Mononuclear cell (primary cell): ENCODE results near the gene CHAD. TPM values are rescaled to one million over a fixed set of nuclear protein-coding genes. Genes with fewer than 3 reads are reported as not detected.
"Not testable (repeated sequence)": the region's sequence is repeated elsewhere in the genome, so short reads cannot be mapped to it uniquely, and the experiment has no call there.

Experiments
- H3K27me3 ChIP-seq: 2 replicates; pipeline ENCODE4 v1.6.0; 2011; ENCODE audit warnings: low read length, control low read depth; ENCODE audit not compliant: insufficient read depth
- H3K4me1 ChIP-seq: 2 replicates; pipeline ENCODE4 v1.5.1; 2011; ENCODE audit warnings: mild to moderate bottlenecking, low read length, control low read depth; ENCODE audit not compliant: insufficient read depth
- H3K4me3 ChIP-seq: 2 replicates; pipeline ENCODE4 v1.5.1; 2011; ENCODE audit warnings: mild to moderate bottlenecking, low read length, moderate library complexity
- H3K9me3 ChIP-seq: 2 replicates; pipeline ENCODE4 v1.5.1; 2011; ENCODE audit warnings: low read depth, mild to moderate bottlenecking, control low read depth, low read length
- total RNA-seq: library from RNA; depleted of rRNA; stranded (reverse); fragments of >200 nt; gene quantifications from one replicate; pipeline ENCODE4 v1.2.3, GENCODE V29; 2012

Gene CHAD
- total RNA-seq, 1 donor: not detected

DNA sequence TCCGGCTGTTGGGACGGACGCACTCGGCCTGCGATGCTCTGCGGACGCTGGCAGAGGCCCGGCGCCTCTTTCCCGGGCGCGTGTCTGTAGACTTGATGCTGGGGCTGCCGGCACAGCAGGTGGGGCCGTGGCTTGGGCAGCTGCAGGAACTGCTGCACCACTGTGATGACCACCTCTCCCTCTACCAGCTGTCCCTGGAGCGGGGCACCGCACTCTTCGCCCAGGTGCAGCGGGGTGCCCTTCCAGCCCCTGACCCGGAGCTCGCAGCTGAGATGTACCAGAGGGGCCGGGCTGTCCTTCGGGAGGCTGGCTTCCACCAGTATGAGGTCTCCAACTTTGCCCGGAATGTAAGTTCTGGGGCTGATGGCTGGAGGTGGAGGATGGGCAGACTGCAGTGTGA, 13.4 kb upstream of the CHAD start:
- H3K27me3 ChIP-seq: no peaks in the 10 kb centered on the region
- H3K4me3 ChIP-seq: no peak overlapping the region
- H3K4me1 ChIP-seq: peaks cover 23% of the 10 kb centered on the region
- H3K9me3 ChIP-seq: no peaks in the 10 kb centered on the region

DNA sequence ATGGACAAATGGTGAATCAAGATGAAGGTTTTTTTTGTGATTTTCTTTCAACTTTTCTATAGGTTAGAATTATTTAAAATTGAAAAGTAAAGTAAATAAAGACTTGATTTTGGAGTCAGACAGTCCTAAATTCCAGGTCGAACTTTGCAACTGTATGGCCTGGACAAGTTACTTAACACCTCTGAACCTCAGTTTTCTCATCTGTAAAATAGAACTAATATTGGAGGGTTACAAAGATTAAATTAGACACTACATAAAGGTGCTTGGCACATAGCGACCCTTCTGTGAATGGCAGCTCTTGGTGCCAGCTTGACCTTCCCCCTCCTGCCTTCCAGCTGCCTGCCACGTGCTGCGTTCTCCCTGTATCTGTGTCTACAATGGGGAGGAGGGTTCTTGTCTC, 13.0 kb upstream of the CHAD start:
- H3K9me3 ChIP-seq: no peaks in the 10 kb centered on the region
- no peak overlapping the region for H3K4me3 ChIP-seq
- no peaks in the 10 kb centered on the region for H3K27me3 ChIP-seq

DNA sequence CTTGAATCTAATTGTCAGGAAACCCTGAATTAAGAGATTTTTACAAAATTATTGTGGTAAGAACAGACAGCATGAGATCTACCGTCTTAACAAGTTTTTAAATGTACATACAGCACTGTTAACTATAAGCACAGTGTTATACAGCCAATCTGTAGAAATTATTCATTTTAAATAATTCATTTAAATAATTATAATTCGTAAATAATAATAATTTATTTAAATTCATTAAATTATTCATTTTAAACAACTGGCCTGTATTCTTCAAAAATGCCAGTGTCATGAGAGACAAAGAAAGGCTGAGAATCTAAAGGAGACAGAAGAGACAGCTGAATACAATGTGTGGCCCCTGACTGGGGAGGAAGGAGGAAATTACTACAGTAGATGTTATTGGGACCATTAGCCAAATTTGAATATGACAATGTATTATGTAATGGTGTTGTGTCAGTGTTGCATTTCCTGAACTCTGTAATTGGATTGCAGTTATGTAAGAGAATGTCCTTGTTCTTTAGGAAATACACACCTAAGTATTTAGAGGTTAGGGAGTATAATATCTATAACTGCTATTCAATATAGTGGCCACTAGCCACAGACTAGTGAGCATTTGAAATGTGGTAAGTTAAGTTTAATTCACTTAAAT, 12.3 kb upstream of the CHAD start:
- H3K4me1 ChIP-seq: peaks cover 23% of the 10 kb centered on the region
- H3K27me3 ChIP-seq: no peaks in the 10 kb centered on the region
- no peak overlapping the region for H3K4me3 ChIP-seq
- H3K9me3 ChIP-seq: no peaks in the 10 kb centered on the region

More for the DNA sequence above, 13.0 kb upstream of the CHAD start:
- H3K4me1 ChIP-seq: peaks cover 23% of the 10 kb centered on the region

DNA sequence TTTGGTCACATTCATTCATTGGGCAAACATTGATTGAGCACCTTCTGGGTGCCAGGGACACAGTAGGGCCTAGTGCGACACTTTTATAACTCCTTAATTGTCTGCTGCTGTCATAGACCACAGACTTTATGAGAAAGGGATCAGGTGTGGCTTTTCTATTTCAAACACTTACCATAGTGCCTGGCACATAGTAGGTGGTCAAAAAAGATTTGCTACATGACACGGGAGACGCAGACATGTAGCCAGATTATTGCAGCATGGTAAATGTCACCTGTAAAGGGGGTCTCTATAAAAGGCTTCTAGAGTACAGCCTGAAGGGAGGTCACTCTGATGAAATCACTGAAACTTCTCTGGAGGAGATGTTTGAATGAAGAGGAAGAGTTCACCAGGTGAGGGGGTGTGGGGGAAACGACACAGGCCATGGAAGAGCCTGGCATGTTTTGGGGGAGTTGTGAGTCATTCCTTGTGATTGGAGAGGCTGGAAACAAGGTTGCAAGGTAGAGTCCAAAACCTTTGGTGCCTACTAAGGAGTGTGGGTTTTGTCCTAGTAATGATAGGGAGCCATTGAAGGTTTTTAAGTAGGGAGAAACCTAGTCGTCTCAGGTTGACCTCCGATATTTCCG, 11.6 kb upstream of the CHAD start:
- H3K9me3 ChIP-seq: no peaks in the 10 kb centered on the region
- no peaks in the 10 kb centered on the region for H3K27me3 ChIP-seq
- peaks cover 23% of the 10 kb centered on the region for H3K4me1 ChIP-seq
- H3K4me3 ChIP-seq: no peak overlapping the region

DNA sequence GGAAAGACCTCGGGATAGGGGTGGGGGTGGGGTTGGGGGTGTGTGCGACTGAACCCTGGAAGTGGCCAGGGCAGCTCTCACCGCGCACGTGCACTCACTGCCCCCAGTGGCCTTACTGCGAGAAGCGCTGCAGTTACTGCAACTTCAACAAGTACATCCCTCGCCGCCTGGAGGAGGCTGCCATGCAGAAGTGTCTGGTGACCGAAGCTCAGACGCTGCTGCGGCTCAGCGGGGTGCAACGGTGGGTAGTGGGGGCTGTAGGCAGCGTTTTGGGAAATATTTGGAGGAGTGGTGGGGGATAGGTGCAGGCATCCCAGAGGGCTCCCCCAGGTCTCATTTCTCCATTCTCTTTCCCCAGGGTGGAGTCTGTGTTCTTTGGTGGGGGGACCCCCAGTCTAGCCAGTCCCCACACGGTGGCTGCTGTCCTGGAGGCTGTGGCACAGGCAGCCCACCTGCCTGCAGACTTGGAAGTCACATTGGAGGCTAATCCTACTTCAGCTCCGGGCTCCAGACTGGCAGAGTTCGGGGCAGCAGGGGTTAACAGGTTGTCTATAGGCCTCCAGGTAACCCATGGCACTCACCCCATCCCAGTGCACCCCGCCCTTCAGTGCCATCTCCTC, 11.0 kb upstream of the CHAD start:
- Histone ChIP-seq H3K27me3 (no peaks in the 10 kb centered on the region), H3K4me1 (peaks cover 23% of the 10 kb centered on the region), H3K4me3 (peak overlapping the region; percentile 91), H3K9me3 (no peaks in the 10 kb centered on the region)

DNA sequence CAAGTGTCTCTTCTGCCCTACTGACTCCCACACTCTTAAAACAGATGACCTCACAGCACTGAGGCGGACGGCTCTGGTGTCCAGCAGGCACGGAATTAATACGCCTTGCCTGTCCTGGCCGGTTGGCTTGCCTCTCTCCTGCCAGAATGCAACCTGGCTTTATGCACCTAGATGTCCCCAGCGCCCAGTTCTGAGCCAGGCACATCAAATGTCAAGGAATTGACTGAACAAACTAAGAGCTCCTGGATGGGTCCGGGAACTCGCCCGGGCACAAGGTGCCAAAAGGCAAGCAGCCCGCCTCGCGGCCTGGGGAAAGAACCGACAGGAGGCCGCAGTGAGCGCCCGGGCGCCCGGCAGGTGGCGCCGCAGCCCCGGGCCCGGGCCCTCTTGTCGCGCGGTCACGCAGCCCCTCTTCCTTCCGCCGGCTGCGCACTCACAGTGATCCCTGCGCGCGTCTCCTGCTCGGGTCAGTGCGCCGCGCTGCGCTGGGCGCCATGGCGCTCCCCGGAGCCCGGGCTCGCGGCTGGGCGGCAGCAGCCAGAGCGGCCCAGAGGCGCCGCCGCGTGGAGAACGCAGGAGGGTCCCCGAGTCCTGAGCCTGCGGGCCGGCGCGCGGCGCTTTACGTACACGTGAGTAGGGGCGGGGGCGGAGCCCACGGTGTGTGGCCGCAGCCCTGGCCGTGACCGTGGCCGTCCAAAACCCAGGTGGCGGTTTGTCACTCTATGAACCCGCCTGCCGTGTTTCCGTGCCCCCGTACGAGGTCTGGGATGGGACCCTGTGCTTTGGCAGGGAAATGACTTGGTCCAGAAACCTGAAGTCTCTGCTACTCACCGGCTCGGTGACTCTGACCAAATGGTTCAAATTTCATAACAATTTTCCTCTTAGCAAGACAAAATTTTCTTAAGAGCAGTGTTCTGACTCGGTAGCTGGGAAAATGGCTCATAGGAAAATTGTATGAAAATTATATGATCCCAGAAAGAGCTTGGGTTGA, 10.0 kb upstream of the CHAD start, which contains the start of gene RSAD1:
TSS of gene RSAD1 (plus strand) at position 470 of the 991 bp plus-strand sequence. CDS start at position 495, 25 bp downstream.
- Histone ChIP-seq H3K4me3 (peak within 1 kb of the TSS; percentile 91), H3K9me3 (no peaks in the 10 kb centered on the region), H3K4me1 (peaks cover 23% of the 10 kb centered on the region), H3K27me3 (no peaks in the 10 kb centered on the region)

DNA sequence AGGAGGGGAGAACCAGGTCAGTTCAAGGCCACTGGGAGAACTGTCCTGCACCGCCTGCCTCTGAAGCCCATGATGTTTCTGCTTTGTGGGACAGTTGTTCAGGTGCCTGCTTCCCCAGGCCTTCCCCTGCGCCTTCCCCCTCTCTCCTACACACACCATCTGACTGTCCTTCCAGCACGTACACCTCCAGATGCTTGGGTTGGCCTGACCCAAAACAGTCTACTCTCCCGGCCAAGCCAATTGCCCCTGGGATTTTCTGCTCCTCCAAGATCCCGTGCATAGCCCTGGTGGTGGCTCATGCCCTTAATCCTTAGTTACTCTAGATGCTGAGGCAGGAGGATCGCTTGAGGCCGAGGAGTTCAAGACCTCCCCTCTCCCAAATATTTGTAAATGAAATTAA, 9.3 kb upstream of the CHAD start:
- Histone ChIP-seq H3K9me3 (no peaks in the 10 kb centered on the region), H3K27me3 (no peaks in the 10 kb centered on the region), H3K4me3 (peak overlapping the region; percentile 91), H3K4me1 (peaks cover 23% of the 10 kb centered on the region)

DNA sequence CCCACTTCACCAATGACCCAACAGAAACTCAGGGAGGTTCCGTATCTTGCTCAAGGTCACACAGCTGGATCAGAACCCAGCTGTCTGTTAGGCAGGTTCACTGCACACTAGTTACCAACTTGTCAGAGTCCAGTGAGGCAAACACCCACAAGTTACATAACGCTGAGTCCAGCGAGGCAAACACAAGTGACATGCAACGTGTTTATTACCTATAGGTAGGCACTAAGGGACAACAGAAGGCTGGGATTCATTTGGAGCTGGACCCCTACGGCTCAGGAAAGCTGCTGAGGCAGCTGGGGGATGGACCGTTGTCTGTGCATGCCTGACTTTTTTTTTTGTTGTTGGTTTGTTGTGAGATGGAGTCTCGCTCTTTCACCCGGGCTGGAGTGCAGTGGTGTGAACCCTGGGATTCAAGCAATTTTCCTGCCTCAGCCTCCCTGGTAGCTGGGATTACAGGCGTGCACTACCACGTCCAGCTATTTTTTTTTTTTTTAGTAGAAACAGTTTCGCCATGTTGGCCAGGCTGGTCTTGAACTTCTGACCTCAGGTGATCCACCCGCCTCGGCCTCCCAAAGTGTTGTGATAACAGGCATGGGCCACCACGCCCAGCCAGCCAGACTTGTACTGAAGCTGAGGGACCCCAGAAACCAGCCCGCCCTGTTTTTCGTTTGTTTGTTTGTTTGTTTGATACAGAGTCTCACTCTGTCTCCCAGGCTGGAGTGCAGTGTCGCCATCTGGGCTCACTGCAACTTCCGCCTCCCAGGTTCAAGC, 8.1 kb upstream of the CHAD start:
- Histone ChIP-seq H3K27me3 (no peaks in the 10 kb centered on the region), H3K4me3 (no peak overlapping the region), H3K9me3 (no peaks in the 10 kb centered on the region), H3K4me1 (peaks cover 23% of the 10 kb centered on the region)

DNA sequence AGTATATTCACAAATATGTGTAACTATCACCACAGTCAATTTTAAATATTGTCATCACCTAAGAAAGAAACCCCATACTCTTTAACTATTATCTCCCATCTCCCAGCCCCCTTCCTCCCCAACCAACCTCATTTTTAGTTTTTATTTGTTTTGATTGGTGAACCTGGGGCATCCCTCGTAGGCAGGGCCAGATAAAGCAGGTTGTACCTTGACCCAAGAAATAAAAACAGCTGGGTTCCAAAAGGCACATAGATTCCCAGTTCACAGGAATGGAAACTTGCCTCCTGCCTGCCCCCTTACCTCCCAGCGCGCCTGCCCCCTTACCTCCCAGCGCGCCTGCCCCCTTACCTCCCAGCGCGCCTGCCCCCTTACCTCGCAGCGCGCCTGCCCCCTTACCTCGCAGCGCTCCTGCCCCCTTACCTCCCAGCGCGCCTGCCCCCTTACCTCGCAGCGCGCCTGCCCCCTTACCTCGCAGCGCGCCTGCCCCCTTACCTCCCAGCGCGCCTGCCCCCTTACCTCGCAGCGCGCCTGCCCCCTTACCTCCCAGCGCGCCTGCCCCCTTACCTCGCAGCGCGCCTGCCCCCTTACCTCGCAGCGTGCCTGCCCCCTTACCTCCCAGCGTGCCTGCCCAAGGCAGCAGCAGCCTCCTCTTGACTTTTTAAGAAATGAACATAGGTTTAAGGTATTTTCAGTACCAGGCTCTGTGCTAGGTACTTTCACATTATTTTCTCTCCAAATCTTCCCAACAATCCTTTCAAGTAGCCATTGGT, 7.3 kb upstream of the CHAD start:
- not testable (repeated sequence) for H3K27me3 ChIP-seq, H3K4me3 ChIP-seq, H3K9me3 ChIP-seq
- H3K4me1 ChIP-seq: peaks cover 23% of the 10 kb centered on the region

DNA sequence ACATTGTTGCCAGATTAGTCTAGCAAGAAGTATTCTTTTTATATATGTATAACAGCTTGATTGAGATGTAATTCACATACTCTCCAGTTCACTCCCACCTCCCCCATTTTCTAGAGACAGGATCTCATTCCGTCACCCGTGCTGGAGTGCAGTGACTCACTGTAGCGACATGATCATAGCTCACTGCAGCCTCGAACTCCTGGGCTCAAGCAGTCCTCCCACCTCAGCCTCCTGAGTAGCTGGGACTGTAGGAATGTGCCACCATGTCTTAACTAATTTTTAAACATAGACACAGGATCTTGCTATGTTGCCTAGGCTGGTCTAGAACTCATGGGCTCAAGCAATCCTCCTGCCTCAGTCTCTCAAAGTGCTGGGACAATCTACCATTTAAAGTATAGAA, 6.7 kb upstream of the CHAD start:
- no peaks in the 10 kb centered on the region for H3K9me3 ChIP-seq
- H3K27me3 ChIP-seq: no peaks in the 10 kb centered on the region
- peaks cover 19% of the 10 kb centered on the region for H3K4me1 ChIP-seq
- no peak overlapping the region for H3K4me3 ChIP-seq

DNA sequence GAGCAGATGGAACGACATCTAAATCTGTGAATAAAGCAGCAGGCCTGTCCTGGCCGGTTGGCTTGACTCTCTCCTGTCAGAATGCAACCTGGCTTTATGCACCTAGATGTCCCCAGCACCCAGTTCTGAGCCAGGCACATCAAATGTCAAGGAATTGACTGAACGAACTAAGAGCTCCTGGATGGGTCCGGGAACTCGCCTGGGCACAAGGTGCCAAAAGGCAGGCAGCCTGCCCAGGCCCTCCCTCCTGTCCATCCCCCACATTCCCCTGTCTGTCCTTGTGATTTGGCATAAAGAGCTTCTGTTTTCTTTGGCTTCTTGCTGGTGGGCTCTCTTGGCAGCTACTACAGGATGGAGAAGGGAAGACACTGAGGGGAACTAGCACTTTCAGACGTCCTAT, 5.8 kb upstream of the CHAD start:
- H3K4me3 ChIP-seq: no peak overlapping the region
- peaks cover 4% of the 10 kb centered on the region for H3K27me3 ChIP-seq
- no peaks in the 10 kb centered on the region for H3K9me3 ChIP-seq
- peaks cover 11% of the 10 kb centered on the region for H3K4me1 ChIP-seq

DNA sequence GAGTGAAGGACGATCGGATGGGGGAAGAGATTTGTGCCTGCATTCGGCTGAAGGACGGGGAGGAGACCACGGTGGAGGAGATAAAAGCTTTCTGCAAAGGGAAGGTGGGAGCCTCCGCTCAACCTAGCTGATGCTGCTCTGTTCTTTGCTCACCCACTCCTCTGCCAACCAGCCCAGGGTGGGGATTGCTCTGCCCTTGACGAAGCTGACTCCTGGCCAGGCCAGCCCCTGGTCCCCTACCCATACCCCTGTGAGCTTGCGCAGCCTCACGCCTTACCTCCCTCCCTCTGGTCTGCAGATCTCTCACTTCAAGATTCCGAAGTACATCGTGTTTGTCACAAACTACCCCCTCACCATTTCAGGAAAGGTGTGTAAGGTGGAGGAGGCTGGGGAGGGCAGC, 5.2 kb upstream of the CHAD start:
- Histone ChIP-seq H3K27me3 (peaks cover 9% of the 10 kb centered on the region), H3K9me3 (no peaks in the 10 kb centered on the region), H3K4me1 (peaks cover 10% of the 10 kb centered on the region), H3K4me3 (no peak overlapping the region)

DNA sequence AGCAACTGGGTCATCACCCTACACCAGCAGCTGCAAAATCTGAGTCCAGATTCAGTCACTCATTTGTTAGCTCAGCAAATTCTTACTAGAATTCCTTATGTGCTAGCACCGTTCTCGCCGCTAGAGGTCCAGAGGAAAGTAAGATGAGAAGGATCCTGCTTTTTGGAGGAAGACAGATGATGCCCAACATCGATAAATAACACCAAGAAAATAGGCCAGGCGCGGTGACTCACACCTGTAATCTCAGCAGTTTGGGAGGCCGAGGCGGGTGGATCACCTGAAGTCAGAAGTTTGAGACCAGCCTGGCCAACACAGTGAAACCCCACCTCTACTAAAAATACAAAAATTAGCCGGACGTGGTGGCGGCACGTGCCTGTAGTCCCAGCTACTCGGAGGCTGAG, 4.1 kb upstream of the CHAD start:
- H3K4me3 ChIP-seq: not testable (repeated sequence)
- H3K27me3 ChIP-seq: peaks cover 18% of the 10 kb centered on the region

DNA sequence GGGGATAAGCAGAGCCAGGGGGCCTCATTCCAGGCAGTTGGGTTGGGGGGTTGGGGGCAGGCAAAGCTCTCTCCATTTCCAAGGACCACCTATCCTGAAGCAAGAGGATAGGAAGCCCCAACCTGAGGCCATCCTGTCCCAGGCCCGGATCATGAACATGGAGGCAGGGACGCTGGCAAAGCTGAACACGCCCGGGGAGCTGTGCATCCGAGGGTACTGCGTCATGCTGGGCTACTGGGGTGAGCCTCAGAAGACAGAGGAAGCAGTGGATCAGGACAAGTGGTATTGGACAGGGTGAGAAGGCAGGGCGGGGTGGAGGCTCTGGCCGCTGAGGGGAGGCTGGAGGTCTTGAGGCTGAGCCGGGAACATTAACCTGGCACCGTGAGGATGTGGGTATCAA, 3.6 kb upstream of the CHAD start:
- Histone ChIP-seq H3K27me3 (peaks cover 18% of the 10 kb centered on the region), H3K4me3 (no peak overlapping the region), H3K4me1 (peaks cover 5% of the 10 kb centered on the region), H3K9me3 (no peaks in the 10 kb centered on the region)

More for the DNA sequence above, 4.1 kb upstream of the CHAD start:
- not testable (repeated sequence) for H3K9me3 ChIP-seq, H3K4me1 ChIP-seq
